Measurements from ENCODE around the gene DIDO1.
"Not testable (repeated sequence)": the region's sequence is repeated elsewhere in the genome, so short reads cannot be mapped to it uniquely, and the experiment has no call there.

DIDO1 gene

GRCh38 chr20:62855120-62855519 lies 71.2 kb downstream of the DIDO1 start:
- no peak for DNase-seq (ENCODE audit: low read depth, low spot score)

- no peak for DNase-seq (ENCODE audit: low read depth, low spot score)
These were observed 72.2 kb downstream of the DIDO1 start for GRCh38 chr20:62854121-62854520.

GRCh38 chr20:62853304-62853703 lies 73.0 kb downstream of the DIDO1 start:
- DNase-seq (ENCODE audit: low read depth, low spot score): not testable (repeated sequence)

- DNase-seq (ENCODE audit: low read depth, low spot score): no peak
These were observed 73.5 kb downstream of the DIDO1 start for GRCh38 chr20:62852841-62853240.

DNA sequence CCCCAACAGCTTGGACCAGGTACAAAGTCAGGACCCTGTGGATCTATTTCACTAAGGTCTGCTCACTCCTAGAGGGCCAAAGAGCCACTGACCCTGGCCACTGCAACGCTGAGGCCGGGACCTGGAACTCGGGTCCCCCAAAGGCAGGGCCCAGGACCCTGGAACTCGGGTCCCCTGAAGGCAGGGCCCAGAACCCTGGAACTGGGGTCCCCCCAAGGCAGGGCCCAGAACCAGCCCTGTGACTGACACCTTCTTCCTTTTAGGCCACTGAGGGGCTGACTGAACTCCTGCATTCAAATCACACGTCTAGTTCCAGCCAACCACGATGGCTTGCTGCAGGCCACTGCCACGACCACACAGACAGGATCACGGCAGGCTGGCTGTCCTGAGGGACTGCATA lies 74.1 kb downstream of the DIDO1 start:
- DNase-seq (ENCODE audit: low read depth, low spot score): no peak

- no peak for DNase-seq (ENCODE audit: low read depth, low spot score)
These were observed 75.9 kb downstream of the DIDO1 start for GRCh38 chr20:62850333-62850974.

- DNase-seq (ENCODE audit: low read depth, low spot score): no peak
These were observed 76.9 kb downstream of the DIDO1 start for GRCh38 chr20:62849431-62849830.

- DNase-seq (ENCODE audit: low read depth, low spot score): not testable (repeated sequence)
These were observed 77.4 kb downstream of the DIDO1 start for GRCh38 chr20:62848917-62849316.

- DNase-seq (ENCODE audit: low read depth, low spot score): no peak
These were observed 80.0 kb downstream of the DIDO1 start for GRCh38 chr20:62846166-62846890.

GRCh38 chr20:62845416-62846160 lies 80.7 kb downstream of the DIDO1 start:
- no peak for DNase-seq (ENCODE audit: low read depth, low spot score)

- no peak for DNase-seq (ENCODE audit: low read depth, low spot score)
These were observed 82.1 kb downstream of the DIDO1 start for GRCh38 chr20:62844182-62844581.

DNA sequence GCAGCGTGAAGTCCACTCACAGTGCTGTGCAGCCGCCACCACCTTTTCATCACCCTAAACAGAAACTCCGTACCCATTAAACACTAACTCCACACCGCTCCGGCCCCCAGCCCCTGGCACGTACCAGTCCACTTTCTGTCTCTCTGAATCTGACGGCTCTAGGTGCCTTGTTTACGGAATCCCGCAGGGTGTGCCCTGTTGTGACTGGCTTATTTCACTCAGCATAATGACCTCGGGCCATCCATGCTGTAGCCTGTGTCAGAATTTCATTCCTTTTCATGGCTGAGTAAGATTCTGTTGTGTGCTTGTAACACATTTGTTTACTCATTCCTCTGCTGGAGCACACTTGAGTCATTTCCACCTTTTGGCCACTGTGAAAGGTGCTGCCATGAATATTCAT lies 82.6 kb downstream of the DIDO1 start:
- DNase-seq (ENCODE audit: low read depth, low spot score): no peak

DNA sequence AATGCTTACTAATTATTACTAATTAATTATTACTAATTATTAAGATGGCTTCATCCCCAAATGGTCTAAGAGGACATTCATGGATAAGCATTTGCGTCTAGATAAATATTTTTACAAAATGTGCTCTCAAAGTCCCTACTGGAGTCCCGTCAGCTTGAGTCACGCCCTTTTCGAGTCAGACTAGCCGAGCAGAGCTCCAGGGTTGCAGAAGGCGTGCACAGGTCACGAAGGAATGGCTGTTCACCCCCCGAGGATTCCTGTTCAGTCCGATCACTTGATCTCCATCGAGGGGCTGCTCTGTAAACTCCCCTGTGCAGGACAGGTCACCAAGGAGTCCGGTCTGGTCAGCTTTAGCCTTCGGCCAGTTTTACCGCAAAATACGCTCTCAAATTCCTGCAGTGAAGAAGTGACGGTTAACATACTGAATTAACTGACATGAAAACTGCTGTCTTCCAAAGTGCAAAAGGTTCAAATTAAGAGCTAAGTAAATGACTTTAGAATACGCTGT lies 84.5 kb downstream of the DIDO1 start:
- no peak for DNase-seq (ENCODE audit: low read depth, low spot score)

DNA sequence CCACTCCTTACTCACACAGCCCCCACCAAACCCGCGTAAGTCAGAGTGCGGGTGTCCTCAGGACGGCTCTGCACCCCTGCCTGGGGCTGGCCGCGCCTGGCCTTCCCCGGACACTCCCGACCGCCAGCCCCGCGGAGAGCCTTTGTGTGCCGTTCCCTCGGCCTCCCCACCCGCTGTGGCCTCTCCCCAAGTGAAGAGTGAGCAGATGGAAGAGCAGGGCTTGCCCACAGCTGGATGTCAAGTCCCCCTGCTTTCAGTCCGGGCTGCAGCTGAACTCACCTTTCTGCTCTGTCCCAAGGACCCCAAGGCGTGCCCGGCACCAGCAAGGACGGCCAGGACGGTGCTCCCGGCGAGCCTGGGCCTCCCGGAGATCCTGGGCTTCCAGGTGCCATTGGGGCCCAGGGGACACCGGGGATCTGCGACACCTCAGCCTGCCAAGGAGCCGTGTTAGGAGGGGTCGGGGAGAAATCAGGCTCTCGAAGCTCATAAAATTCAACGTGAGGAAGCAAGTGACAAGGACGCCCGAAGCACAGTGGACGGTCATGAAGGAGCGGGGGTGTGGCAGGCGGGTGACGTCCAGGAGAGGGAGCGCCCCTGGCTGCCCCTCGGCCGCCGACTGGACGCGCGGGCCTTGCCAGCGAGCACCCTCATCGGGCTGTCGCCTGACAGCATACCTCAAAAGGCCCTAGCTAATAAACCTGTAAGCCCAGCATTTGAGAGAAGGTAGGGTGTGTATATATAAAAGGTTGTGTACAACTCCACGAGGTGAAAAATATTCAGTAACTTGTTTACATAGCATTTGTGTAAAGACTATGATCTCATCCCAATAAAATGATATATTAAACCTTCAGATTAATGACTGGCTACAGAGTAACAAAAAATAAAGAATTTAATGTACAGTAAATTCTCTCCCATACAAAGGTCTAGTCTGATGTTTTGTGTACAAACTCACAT lies 85.8 kb downstream of the DIDO1 start:
- no peak for DNase-seq (ENCODE audit: low read depth, low spot score)

GRCh38 chr20:62839816-62840215 lies 86.5 kb downstream of the DIDO1 start:
- DNase-seq (ENCODE audit: low read depth, low spot score): no peak

GRCh38 chr20:62839261-62839660 lies 87.0 kb downstream of the DIDO1 start:
- DNase-seq (ENCODE audit: low read depth, low spot score): no peak

- DNase-seq (ENCODE audit: low read depth, low spot score): no peak
These were observed 88.0 kb downstream of the DIDO1 start for GRCh38 chr20:62838128-62838891.

DNA sequence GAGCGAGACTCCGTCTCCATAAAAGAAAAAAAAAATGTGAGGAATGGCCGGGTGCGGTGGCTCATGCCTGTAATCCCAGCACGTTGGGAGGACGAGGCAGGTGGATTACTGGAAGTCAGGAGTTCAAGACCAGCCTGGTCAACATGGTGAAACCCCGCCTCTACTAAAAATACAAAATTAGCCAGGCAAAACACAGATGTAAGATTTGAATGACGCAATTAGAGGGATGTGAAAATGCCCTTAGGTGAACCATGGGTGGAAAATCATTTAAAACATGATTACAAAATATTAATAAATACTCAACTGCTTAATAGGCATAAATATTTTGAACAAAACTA lies 88.5 kb downstream of the DIDO1 start:
- DNase-seq (ENCODE audit: low read depth, low spot score): no peak

DNA sequence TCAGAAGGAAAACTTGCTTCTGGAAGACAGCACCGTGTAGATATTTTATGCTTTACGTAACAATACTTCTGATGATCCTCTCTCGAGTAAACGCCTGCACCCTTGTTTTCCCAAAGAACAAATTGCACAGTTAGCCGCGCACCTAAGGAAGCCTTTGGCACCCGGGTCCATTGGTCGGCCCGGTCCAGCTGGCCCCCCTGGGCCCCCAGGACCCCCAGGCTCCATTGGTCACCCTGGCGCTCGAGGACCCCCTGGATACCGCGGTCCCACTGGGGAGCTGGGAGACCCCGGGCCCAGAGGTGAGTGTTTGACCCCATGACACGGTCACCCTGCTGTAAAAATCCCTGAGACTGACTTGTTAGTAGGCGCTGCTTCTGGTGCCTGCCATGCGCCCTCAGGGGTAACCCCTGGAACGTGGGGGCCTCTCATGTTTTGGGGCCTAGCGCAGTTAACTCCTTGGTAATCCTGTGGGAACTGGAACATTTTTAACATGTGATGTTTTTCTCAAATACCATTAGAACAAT lies 89.3 kb downstream of the DIDO1 start:
- DNase-seq (ENCODE audit: low read depth, low spot score): no peak

Data from ELF-1 (cell line).